Measurements from ENCODE around the gene KCTD1.

KCTD1 gene

DNA sequence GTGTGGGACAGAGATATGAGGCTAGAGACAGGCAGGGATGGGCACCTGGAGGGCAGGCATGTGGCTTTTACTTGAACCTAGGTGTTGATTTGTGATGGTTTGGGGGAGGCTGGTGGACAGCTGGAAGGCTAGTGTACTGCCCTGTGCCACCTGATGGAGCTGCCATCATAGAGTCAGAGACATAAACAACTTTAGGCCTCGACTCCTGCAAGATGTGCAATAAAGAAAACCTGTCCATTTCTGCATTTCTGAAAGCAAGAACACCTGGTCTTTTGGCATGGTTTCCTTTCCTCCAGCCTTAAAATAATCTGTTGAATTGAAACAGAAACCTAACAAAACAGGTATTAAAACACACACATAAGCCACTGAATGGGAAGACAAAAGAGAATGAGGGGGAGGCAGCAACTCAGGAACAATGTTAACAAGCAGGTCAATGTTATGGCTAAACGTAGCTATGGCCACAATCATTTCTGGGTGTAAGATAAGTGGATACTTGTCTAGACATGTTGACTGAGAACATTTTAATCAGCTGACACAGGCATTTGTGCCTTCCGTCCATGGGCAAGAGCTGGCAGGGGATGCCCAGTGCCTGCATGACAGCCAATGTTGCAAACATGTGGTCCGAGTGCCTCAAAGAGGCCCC lies 87.8 kb downstream of the KCTD1 start:
- TF ChIP-seq TCF12 (IDR thresholded peaks at IDR 0.05; ENCODE audit: low read depth) (no peak), NFIC (IDR thresholded peaks at IDR 0.05) (no peak), FOXM1 (IDR thresholded peaks at IDR 0.05; ENCODE audit: borderline replicate concordance, low read depth) (no peak), RAD21 (IDR thresholded peaks at IDR 0.05; ENCODE audit: low read depth) (no peak)

DNA sequence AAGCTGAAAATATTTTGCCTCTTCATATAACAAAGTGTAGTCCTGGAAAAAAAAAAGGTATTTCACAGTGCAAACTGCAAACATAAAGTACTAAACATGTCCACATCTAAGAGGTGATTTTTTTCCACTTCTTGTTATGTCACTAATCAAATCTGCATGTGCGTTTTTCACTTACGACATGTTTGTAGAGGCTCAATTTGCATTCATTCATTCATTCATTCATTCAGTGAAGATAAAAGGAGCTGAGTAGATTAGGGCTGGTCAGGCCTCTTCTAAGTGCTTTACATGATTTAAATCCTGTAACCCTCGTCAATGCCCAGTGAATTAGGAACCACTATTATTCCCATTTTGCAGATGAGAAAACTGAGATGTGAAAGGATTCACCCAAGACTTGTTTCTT lies 88.5 kb downstream of the KCTD1 start:
- TF ChIP-seq, protein P1, sequence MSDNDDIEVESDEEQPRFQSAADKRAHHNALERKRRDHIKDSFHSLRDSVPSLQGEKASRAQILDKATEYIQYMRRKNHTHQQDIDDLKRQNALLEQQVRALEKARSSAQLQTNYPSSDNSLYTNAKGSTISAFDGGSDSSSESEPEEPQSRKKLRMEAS (IDR thresholded peaks at IDR 0.05), result no peak
- TF ChIP-seq TEAD4 (IDR thresholded peaks at IDR 0.05) (no peak), TCF12 (IDR thresholded peaks at IDR 0.05; ENCODE audit: low read depth) (no peak), FOXM1 (IDR thresholded peaks at IDR 0.05; ENCODE audit: borderline replicate concordance, low read depth) (no peak)
- TF ChIP-seq, protein P2, sequence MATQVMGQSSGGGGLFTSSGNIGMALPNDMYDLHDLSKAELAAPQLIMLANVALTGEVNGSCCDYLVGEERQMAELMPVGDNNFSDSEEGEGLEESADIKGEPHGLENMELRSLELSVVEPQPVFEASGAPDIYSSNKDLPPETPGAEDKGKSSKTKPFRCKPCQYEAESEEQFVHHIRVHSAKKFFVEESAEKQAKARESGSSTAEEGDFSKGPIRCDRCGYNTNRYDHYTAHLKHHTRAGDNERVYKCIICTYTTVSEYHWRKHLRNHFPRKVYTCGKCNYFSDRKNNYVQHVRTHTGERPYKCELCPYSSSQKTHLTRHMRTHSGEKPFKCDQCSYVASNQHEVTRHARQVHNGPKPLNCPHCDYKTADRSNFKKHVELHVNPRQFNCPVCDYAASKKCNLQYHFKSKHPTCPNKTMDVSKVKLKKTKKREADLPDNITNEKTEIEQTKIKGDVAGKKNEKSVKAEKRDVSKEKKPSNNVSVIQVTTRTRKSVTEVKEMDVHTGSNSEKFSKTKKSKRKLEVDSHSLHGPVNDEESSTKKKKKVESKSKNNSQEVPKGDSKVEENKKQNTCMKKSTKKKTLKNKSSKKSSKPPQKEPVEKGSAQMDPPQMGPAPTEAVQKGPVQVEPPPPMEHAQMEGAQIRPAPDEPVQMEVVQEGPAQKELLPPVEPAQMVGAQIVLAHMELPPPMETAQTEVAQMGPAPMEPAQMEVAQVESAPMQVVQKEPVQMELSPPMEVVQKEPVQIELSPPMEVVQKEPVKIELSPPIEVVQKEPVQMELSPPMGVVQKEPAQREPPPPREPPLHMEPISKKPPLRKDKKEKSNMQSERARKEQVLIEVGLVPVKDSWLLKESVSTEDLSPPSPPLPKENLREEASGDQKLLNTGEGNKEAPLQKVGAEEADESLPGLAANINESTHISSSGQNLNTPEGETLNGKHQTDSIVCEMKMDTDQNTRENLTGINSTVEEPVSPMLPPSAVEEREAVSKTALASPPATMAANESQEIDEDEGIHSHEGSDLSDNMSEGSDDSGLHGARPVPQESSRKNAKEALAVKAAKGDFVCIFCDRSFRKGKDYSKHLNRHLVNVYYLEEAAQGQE (IDR thresholded peaks at IDR 0.05; ENCODE audit: low read depth), result no peak

DNA sequence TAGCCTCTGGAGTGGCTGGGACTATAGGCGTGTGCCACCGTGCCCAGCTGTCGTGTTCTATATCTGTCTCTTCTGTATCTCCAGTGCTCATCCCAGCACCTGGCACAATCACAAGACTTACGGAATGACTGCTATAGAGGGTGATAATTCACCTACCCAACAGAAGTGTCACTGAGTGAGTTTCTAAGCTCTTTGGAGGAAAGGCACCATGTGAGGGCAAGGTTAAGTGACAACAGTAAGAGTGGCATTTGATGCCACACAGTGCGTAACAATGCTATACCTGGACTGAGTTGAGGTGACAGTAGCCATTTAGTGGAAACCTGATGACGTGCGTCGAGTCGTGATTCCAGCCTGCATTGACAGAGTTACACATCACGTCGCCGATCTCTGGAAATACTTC lies 89.0 kb downstream of the KCTD1 start:
- TF ChIP-seq ZBTB7A (IDR thresholded peaks at IDR 0.05; ENCODE audit: low read depth), result no peak
- TF ChIP-seq, protein P3, sequence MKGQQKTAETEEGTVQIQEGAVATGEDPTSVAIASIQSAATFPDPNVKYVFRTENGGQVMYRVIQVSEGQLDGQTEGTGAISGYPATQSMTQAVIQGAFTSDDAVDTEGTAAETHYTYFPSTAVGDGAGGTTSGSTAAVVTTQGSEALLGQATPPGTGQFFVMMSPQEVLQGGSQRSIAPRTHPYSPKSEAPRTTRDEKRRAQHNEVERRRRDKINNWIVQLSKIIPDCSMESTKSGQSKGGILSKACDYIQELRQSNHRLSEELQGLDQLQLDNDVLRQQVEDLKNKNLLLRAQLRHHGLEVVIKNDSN (IDR thresholded peaks at IDR 0.05), result no peak
- no peak for TF ChIP-seq EGR1 (IDR thresholded peaks at IDR 0.05)
- TF ChIP-seq EP300 (IDR thresholded peaks at IDR 0.05; ENCODE audit: borderline replicate concordance), result no peak
- no peak for TF ChIP-seq NFIC (IDR thresholded peaks at IDR 0.05)
- no peak for TF ChIP-seq TEAD4 (IDR thresholded peaks at IDR 0.05)
- TF ChIP-seq RAD21 (IDR thresholded peaks at IDR 0.05; ENCODE audit: low read depth), result no peak
- TF ChIP-seq, protein P1 (IDR thresholded peaks at IDR 0.05), result no peak
- no peak for TF ChIP-seq TCF12 (IDR thresholded peaks at IDR 0.05; ENCODE audit: low read depth)
- no peak for TF ChIP-seq CREB1 (IDR thresholded peaks at IDR 0.05; ENCODE audit: low read depth)
- no peak for TF ChIP-seq YY1 (IDR thresholded peaks at IDR 0.05; ENCODE audit: low read depth)
- TF ChIP-seq, protein P2 (IDR thresholded peaks at IDR 0.05; ENCODE audit: low read depth), result no peak
- no peak for TF ChIP-seq TAF1 (IDR thresholded peaks at IDR 0.05; ENCODE audit: low read depth)
- no peak for TF ChIP-seq FOXM1 (IDR thresholded peaks at IDR 0.05; ENCODE audit: borderline replicate concordance, low read depth)

DNA sequence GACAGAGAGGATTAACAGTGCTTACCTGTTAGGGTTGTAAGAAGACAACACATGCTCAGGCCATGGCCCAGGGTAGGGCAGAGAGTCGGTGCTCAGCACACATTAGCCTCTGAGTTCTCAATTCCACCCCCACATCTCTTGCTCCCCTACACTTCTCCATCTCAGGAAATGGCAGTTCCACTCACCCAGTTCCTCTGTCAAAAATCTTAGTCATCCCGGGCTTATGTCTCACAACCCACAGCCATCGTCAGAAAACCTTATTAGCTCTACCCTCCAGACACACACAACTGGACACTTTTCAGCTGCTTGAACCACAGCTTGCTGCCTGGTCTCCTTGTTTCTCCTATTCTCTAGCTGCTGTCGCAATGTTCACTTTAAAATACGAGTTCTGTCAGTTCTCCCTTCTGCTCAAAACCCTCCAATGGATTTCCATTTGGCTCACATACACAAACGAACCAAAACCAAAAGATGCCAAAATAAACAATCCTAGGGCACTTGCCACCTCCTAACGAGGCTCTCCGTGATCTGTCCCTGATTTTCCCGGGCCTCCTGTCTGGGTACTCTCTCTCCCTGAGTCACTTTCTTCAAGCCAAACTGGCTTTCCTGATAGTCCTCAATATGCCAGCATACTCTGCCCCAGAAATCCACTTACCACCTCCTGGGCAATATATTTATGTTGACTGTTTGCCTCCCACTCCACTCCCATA lies 89.7 kb downstream of the KCTD1 start:
- TF ChIP-seq EP300 (IDR thresholded peaks at IDR 0.05; ENCODE audit: borderline replicate concordance) (no peak), CEBPB (IDR thresholded peaks at IDR 0.05) (no peak), TAF1 (IDR thresholded peaks at IDR 0.05; ENCODE audit: low read depth) (no peak), FOXM1 (IDR thresholded peaks at IDR 0.05; ENCODE audit: borderline replicate concordance, low read depth) (no peak), YY1 (IDR thresholded peaks at IDR 0.05; ENCODE audit: low read depth) (no peak), TCF12 (IDR thresholded peaks at IDR 0.05; ENCODE audit: low read depth) (no peak)
- TF ChIP-seq, protein P2 (IDR thresholded peaks at IDR 0.05; ENCODE audit: low read depth), result no peak
- TF ChIP-seq, protein P1 (IDR thresholded peaks at IDR 0.05), result no peak
